AG09309 (cell line): ENCODE measurements around the gene BHMT.

Experiments used
- DNase-seq: peaks from one replicate; pipeline ENCODE4 v3.0.0-alpha.2; 2010; ENCODE audit warnings: low read depth
- H3K4me3 ChIP-seq: 2 replicates; pipeline ENCODE4 v1.5.1; 2011; ENCODE audit warnings: mild to moderate bottlenecking, low read depth, low read length, moderate library complexity; ENCODE audit not compliant: control insufficient read depth
- CTCF ChIP-seq: IDR thresholded peaks from 2 replicates; pipeline ENCODE4 v1.5.1; 2011; ENCODE audit warnings: mild to moderate bottlenecking, low read depth, low read length, inconsistent platforms; ENCODE audit not compliant: insufficient read depth, control insufficient read depth; ENCODE audit errors: missing control alignments

BHMT gene

GRCh38 chr5:79181419-79182022, 69.9 kb downstream of the BHMT start:
- TF ChIP-seq CTCF: no peak
- DNase-seq: no peak
- no peak overlapping the region for H3K4me3 ChIP-seq
